IMR-90 (cell line): ENCODE results near the gene MICAL3. TPM values are rescaled to one million over a fixed set of nuclear protein-coding genes. Genes with fewer than 3 reads are reported as not detected.

Source experiments
- ATAC-seq: fragments of 200-7000 bp; cut with Tn5 transposase; 2 replicates; pipeline ENCODE4 v1.9.1; 2020; ENCODE audit warnings: low read depth, mild to moderate bottlenecking, moderate library complexity
- BruUV-seq: library from RNA; stranded (reverse); fragments of 400-500 nt; replicated peaks from 2 replicates; lab custom pipeline; 2021; lab: Mats Ljungman, UMichigan
- CTCF ChIA-PET: fragments of 300-600 bp; formaldehyde crosslinking; extraction: SDS; loops from one replicate; lab custom pipeline; 2021; ENCODE audit warnings: antibody characterized with exemption; lab: Yijun Ruan, JAX
- POLR2A ChIA-PET: fragments of 300-600 bp; sonication (Branson Sonifier 250); formaldehyde crosslinking; loops from one replicate; lab custom pipeline; 2022; ENCODE audit warnings: antibody characterized with exemption; ENCODE audit not compliant: unreplicated experiment; lab: Charles Lee
- DNase-seq: peaks from one replicate; pipeline ENCODE4 v3.0.0; 2013
- H2AFZ ChIP-seq: replicated peaks from 2 replicates; pipeline ENCODE3; 2013; ENCODE audit warnings: low read length, mild to moderate bottlenecking; ENCODE audit not compliant: poor library complexity
- H2AK5ac ChIP-seq: 2 replicates; pipeline ENCODE4 v1.6.1; 2013; ENCODE audit warnings: low read depth, low read length, inconsistent platforms
- H2AK9ac ChIP-seq: replicated peaks from 2 replicates; pipeline ENCODE3; 2013; ENCODE audit warnings: mild to moderate bottlenecking, low read depth, low read length, moderate library complexity; ENCODE audit not compliant: poor library complexity
- H2BK120ac ChIP-seq: 2 replicates; pipeline ENCODE4 v1.6.1; 2013; ENCODE audit warnings: low read depth, low read length, inconsistent platforms
- H2BK15ac ChIP-seq: 3 replicates; pipeline ENCODE4 v1.6.1; 2013; ENCODE audit warnings: low read depth, low read length, inconsistent platforms
- H2BK20ac ChIP-seq: 2 replicates; pipeline ENCODE4 v1.6.1; 2013; ENCODE audit warnings: low read depth, mild to moderate bottlenecking, inconsistent platforms, low read length, moderate library complexity
- H2BK5ac ChIP-seq: 2 replicates; pipeline ENCODE4 v1.6.1; 2013; ENCODE audit warnings: mild to moderate bottlenecking, low read depth, low read length, inconsistent platforms; ENCODE audit not compliant: poor library complexity, severe bottlenecking
- H3K14ac ChIP-seq: replicated peaks from 2 replicates; pipeline ENCODE4 v1.6.1; 2013; ENCODE audit warnings: low read depth, low read length, inconsistent platforms
- H3K18ac ChIP-seq: 2 replicates; pipeline ENCODE4 v1.6.1; 2013; ENCODE audit warnings: low read depth, low read length, control low read depth
- H3K23ac ChIP-seq: 2 replicates; pipeline ENCODE4 v1.6.1; 2013; ENCODE audit warnings: low read depth, low read length, inconsistent platforms
- H3K27ac ChIP-seq: 2 replicates; pipeline ENCODE4 v1.5.1; 2013; ENCODE audit warnings: mild to moderate bottlenecking, control low read depth, low read length; ENCODE audit not compliant: insufficient read depth
- H3K27me3 ChIP-seq: 2 replicates; pipeline ENCODE4 v1.6.1; 2013; ENCODE audit warnings: low read length; ENCODE audit not compliant: control insufficient read depth, insufficient read depth
- H3K36me3 ChIP-seq: 2 replicates; pipeline ENCODE4 v1.6.1; 2013; ENCODE audit warnings: low read length, mixed read lengths; ENCODE audit not compliant: control insufficient read depth, insufficient read depth
- H3K4ac ChIP-seq: 2 replicates; pipeline ENCODE4 v1.6.1; 2013; ENCODE audit warnings: low read depth, low read length, inconsistent platforms
- H3K4me1 ChIP-seq: 2 replicates; pipeline ENCODE4 v1.6.1; 2013; ENCODE audit warnings: low read length, mixed read lengths; ENCODE audit not compliant: control insufficient read depth, insufficient read depth
- H3K4me2 ChIP-seq: 2 replicates; pipeline ENCODE4 v1.6.1; 2013; ENCODE audit warnings: low read depth, mild to moderate bottlenecking, control low read depth, low read length, moderate library complexity
- H3K4me3 ChIP-seq: 2 replicates; pipeline ENCODE4 v1.5.1; 2013; ENCODE audit warnings: low read depth, mild to moderate bottlenecking, control low read depth, low read length, moderate library complexity; ENCODE audit not compliant: insufficient read depth
- H3K56ac ChIP-seq: 2 replicates; pipeline ENCODE4 v1.6.1; 2013; ENCODE audit warnings: low read length, inconsistent platforms; ENCODE audit not compliant: insufficient read depth; ENCODE audit errors: extremely low read depth
- H3K79me1 ChIP-seq, 2 experiments: 2 replicates each; pipeline ENCODE4 v1.6.1; 2013; ENCODE audit warnings: low read length in 2 of 2, inconsistent platforms in 1 of 2, low read depth in 1 of 2
- H3K9ac ChIP-seq: 2 replicates; pipeline ENCODE4 v1.6.1; 2013; ENCODE audit warnings: low read depth, low read length, control low read depth
- H3K9me1 ChIP-seq: 2 replicates; pipeline ENCODE4 v1.6.1; 2013; ENCODE audit warnings: low read length, inconsistent platforms; ENCODE audit not compliant: insufficient read depth
- H3K9me3 ChIP-seq: 2 replicates; pipeline ENCODE4 v1.6.1; 2013; ENCODE audit warnings: low read length; ENCODE audit not compliant: control insufficient read depth, insufficient read depth
- H4K20me1 ChIP-seq: 2 replicates; pipeline ENCODE4 v1.6.1; 2013; ENCODE audit warnings: low read length, inconsistent platforms; ENCODE audit not compliant: insufficient read depth
- H4K5ac ChIP-seq: 2 replicates; pipeline ENCODE4 v1.6.1; 2013; ENCODE audit warnings: mild to moderate bottlenecking, low read depth, low read length, control low read depth
- H4K8ac ChIP-seq, 2 experiments: 2 replicates each; pipeline ENCODE4 v1.6.1; 2013; ENCODE audit warnings: low read depth in 2 of 2, low read length in 2 of 2, control low read depth in 1 of 2, inconsistent platforms in 1 of 2
- H4K91ac ChIP-seq: 2 replicates; pipeline ENCODE4 v1.6.1; 2013; ENCODE audit warnings: low read depth, low read length, inconsistent platforms; ENCODE audit not compliant: insufficient read depth
- BHLHE40 ChIP-seq: fragments of 150-350 bp; IDR thresholded peaks from 2 replicates; pipeline ENCODE4 v1.6.1; 2016; ENCODE audit warnings: mild to moderate bottlenecking, low read depth, low read length
- CEBPB ChIP-seq: IDR thresholded peaks from 2 replicates; pipeline ENCODE4 v1.6.1; 2012; ENCODE audit warnings: low read depth, low read length, improper control_type of control experiment
- CHD1 ChIP-seq: IDR thresholded peaks from 2 replicates; pipeline ENCODE4 v1.6.1; 2012; ENCODE audit warnings: low read depth, low read length, improper control_type of control experiment
- CTCF ChIP-seq: conservative IDR thresholded peaks from 2 replicates; pipeline ENCODE4 v1.5.1; 2012; ENCODE audit warnings: mild to moderate bottlenecking, low read depth, low read length, improper control_type of control experiment
- ELK1 ChIP-seq: fragments of 150-350 bp; IDR thresholded peaks from 2 replicates; pipeline ENCODE4 v1.6.1; 2016; ENCODE audit warnings: low read depth, mild to moderate bottlenecking, low read length, moderate library complexity, borderline replicate concordance
- FOS ChIP-seq: fragments of 150-350 bp; IDR thresholded peaks from 2 replicates; pipeline ENCODE4 v1.6.1; 2016; ENCODE audit warnings: low read depth, low read length
- MAFK ChIP-seq: IDR thresholded peaks from 2 replicates; pipeline ENCODE4 v1.6.1; 2012; ENCODE audit warnings: low read depth, low read length, improper control_type of control experiment
- MAZ ChIP-seq: IDR thresholded peaks from 2 replicates; pipeline ENCODE4 v1.6.1; 2012; ENCODE audit warnings: low read depth, mild to moderate bottlenecking, low read length, improper control_type of control experiment, moderate library complexity, borderline replicate concordance
- NFE2L2 ChIP-seq: fragments of 150-350 bp; IDR thresholded peaks from 2 replicates; pipeline ENCODE4 v1.6.1; 2016; ENCODE audit warnings: low read depth, mild to moderate bottlenecking, low read length
- POLR2A ChIP-seq: IDR thresholded peaks from 2 replicates; pipeline ENCODE4 v1.6.1; 2012; ENCODE audit warnings: mild to moderate bottlenecking, low read depth, low read length
- RAD21 ChIP-seq: IDR thresholded peaks from 2 replicates; pipeline ENCODE4 v1.6.1; 2012; ENCODE audit warnings: low read length, improper control_type of control experiment
- RCOR1 ChIP-seq: IDR thresholded peaks from 2 replicates; pipeline ENCODE4 v1.6.1; 2012; ENCODE audit warnings: mild to moderate bottlenecking, low read length, improper control_type of control experiment; ENCODE audit not compliant: insufficient replicate concordance
- RFX5 ChIP-seq: IDR thresholded peaks from 2 replicates; pipeline ENCODE4 v1.8.0; 2012; ENCODE audit warnings: low read depth, mild to moderate bottlenecking, low read length, moderate library complexity
- SMC3 ChIP-seq: fragments of 150-350 bp; IDR thresholded peaks from 2 replicates; pipeline ENCODE4 v1.6.1; 2016; ENCODE audit warnings: low read depth, mild to moderate bottlenecking, antibody characterized with exemption, low read length, moderate library complexity
- USF2 ChIP-seq: fragments of 150-350 bp; IDR thresholded peaks from 2 replicates; pipeline ENCODE4 v1.6.1; 2017; ENCODE audit warnings: mild to moderate bottlenecking, antibody characterized with exemption, low read length, low read depth
- WGBS, 2 experiments: methylation state at CpG; one replicate each; pipeline versions ENCODE4 v1.1.5 to v1.1.7; 2013; ENCODE audit warnings: missing lambda C conversion rate in 2 of 2; ENCODE audit not compliant: insufficient read length in 1 of 2; ENCODE audit errors: extremely low coverage in 2 of 2; 5-methylcytosine and 5-hydroxymethylcytosine counted together
- dilution Hi-C: fragments of 300-500 bp; cut with HindIII; formaldehyde crosslinking; loops from one replicate; pipeline ENCODE4 v1.14.3; 2018; ENCODE audit warnings: low sequenced_read_pairs; ENCODE audit not compliant: unreplicated experiment
- in situ Hi-C: fragments of 300-500 bp; cut with MboI; formaldehyde crosslinking; loops from 3 replicates; pipeline ENCODE4 v1.14.3; 2019; ENCODE audit warnings: low sequenced_read_pairs, inconsistent platforms, mixed read lengths
- intact Hi-C: fragments of 100-400 bp; cut with micrococcal nuclease; formaldehyde crosslinking; loops from 2 replicates; pipeline ENCODE4 v1.10.0; 2022
- polyA plus RNA-seq, 3 experiments: library from polyadenylated mRNA; depleted of rRNA; stranded (reverse); fragments of >200 nt; gene quantifications; 2 replicates each; pipeline ENCODE4 v1.2.3, GENCODE V29; 2012; ENCODE audit warnings: low replicate concordance in 1 of 3
- total RNA-seq: library from RNA; depleted of rRNA; stranded (reverse); fragments of >200 nt; gene quantifications from 2 replicates; pipeline ENCODE4 v1.2.3, GENCODE V29; 2012

The MICAL3 gene
- total and polyA plus RNA-seq, 2 of the 4 experiments (the other 2 are of a cell fraction): 17.6 to 26.8 TPM

- dilution Hi-C loops (no loop called here), intact Hi-C loops (no loop called here), in situ Hi-C loops (no loop called here)
- no peak overlapping the region for H3K4me2 ChIP-seq
- ChIA-PET CTCF (no interaction called here), POLR2A (no interaction called here)
- no peak overlapping the region for H4K91ac ChIP-seq
- H3K36me3 ChIP-seq: peaks cover 10% of the 10 kb centered on the region
- H2AK5ac ChIP-seq: no peak overlapping the region
- 82% methylated on average over 10 of the region's 14 CpGs; no CpG with 5 or more reads in 1 of the 2 experiments for WGBS, 2 experiments
- no peak overlapping the region for H3K14ac ChIP-seq
- H4K5ac ChIP-seq: no peak overlapping the region
- H3K27me3 ChIP-seq: no peaks in the 10 kb centered on the region
- DNase-seq (no peak), ATAC-seq (no peak)
- H3K79me1 ChIP-seq: no peaks in the 10 kb centered on the region
- no peak overlapping the region for H4K8ac ChIP-seq
- no peak overlapping the region for H2AFZ ChIP-seq
- no peaks in the 10 kb centered on the region for H3K4me1 ChIP-seq
- H3K56ac ChIP-seq: no peak overlapping the region
- H3K9me3 ChIP-seq: no peaks in the 10 kb centered on the region
- H3K27ac ChIP-seq: no peak overlapping the region
- no peak overlapping the region for H3K18ac ChIP-seq
- H3K23ac ChIP-seq: no peak overlapping the region
- H2BK5ac ChIP-seq: no peak overlapping the region
- H3K9ac ChIP-seq: no peak overlapping the region
- H2AK9ac ChIP-seq: no peak overlapping the region
- H3K4ac ChIP-seq: no peak overlapping the region
- H2BK15ac ChIP-seq: no peak overlapping the region
- TF ChIP-seq NFE2L2 (no peak), ELK1 (no peak), SMC3 (no peak), FOS (no peak), MAZ (no peak), RFX5 (no peak), USF2 (no peak), CEBPB (no peak), BHLHE40 (no peak), RCOR1 (no peak), POLR2A (no peak), MAFK (no peak), CTCF (no peak), CHD1 (no peak), RAD21 (no peak)
- no peaks in the 10 kb centered on the region for H4K20me1 ChIP-seq
- H3K9me1 ChIP-seq: peaks cover 12% of the 10 kb centered on the region; the same call in 1 of the 2 replicates
- no peak overlapping the region for H2BK120ac ChIP-seq
- H3K4me3 ChIP-seq: no peak overlapping the region
- BruUV-seq: no TSS peak
- no peak overlapping the region for H2BK20ac ChIP-seq
These were observed 172.6 kb downstream of the MICAL3 start for GRCh38 chr22:17851759-17852158.
